Measurements from ENCODE around the gene PLCD3.

GRCh38 chr17:45115871-45116270, 16.4 kb downstream of the PLCD3 start:
- TF ChIP-seq CTCF (IDR thresholded peaks at IDR 0.05; ENCODE audit: insufficient read depth, low read length, poor library complexity, severe bottlenecking) (no peak), EZH2phosphoT487 (conservative IDR thresholded peaks at IDR 0.05; ENCODE audit: low read length) (no peak)

All from SU-DHL-6 (cell line).